Upper lobe of right lung (tissue), 1 donor: ENCODE data around the gene ARSD. TPM values are rescaled to one million over a fixed set of nuclear protein-coding genes. Genes with fewer than 3 reads are reported as not detected.
"Not testable (repeated sequence)": the region's sequence is repeated elsewhere in the genome, so short reads cannot be mapped to it uniquely, and the experiment has no call there.

Source experiments
- ATAC-seq: fragments of 200-7000 bp; cut with Tn5 transposase; one replicate; pipeline ENCODE4 v1.9.1; 2020; ENCODE audit warnings: mild to moderate bottlenecking, moderate library complexity
- DNase-seq: peaks from one replicate; pipeline ENCODE4 v3.0.0-alpha.2; 2020
- H3K27ac ChIP-seq: fragments of 200-600 bp; one replicate; pipeline ENCODE4 v1.8.0; 2022
- H3K27me3 ChIP-seq: fragments of 200-600 bp; one replicate; pipeline ENCODE4 v1.8.0; 2022; ENCODE audit warnings: mild to moderate bottlenecking
- H3K36me3 ChIP-seq: fragments of 200-600 bp; one replicate; pipeline ENCODE4 v1.8.0; 2022
- H3K4me1 ChIP-seq: fragments of 200-600 bp; one replicate; pipeline ENCODE4 v1.8.0; 2022
- H3K4me3 ChIP-seq: fragments of 200-600 bp; one replicate; pipeline ENCODE4 v1.8.0; 2022; ENCODE audit warnings: mild to moderate bottlenecking
- H3K9me3 ChIP-seq: fragments of 200-600 bp; one replicate; pipeline ENCODE4 v1.8.0; 2022
- intact Hi-C: fragments of 100-400 bp; cut with DNase I; formaldehyde crosslinking; loops from one replicate; pipeline ENCODE4 v1.11.0; 2022
- total RNA-seq: library from RNA; stranded (reverse); fragmentation: NEBNext Ultra II Directional; extraction: Animal tissue kit (Norgen Biotek cat#: 25700); gene quantifications from one replicate; pipeline ENCODE4 v1.2.1, GENCODE V29; 2021
- TF ChIP-seq, protein P1 (sequence below): fragments of 200-600 bp; IDR thresholded peaks from one replicate; pipeline ENCODE4 v1.8.0; 2022; ENCODE audit warnings: antibody characterized with exemption
- donor health status: DM: no; HTN: yes; CAD: no; lungs with severe emphysema.

ARSD gene
- total RNA-seq, 1 donor from 2014 or later, result 35.1 TPM

DNA sequence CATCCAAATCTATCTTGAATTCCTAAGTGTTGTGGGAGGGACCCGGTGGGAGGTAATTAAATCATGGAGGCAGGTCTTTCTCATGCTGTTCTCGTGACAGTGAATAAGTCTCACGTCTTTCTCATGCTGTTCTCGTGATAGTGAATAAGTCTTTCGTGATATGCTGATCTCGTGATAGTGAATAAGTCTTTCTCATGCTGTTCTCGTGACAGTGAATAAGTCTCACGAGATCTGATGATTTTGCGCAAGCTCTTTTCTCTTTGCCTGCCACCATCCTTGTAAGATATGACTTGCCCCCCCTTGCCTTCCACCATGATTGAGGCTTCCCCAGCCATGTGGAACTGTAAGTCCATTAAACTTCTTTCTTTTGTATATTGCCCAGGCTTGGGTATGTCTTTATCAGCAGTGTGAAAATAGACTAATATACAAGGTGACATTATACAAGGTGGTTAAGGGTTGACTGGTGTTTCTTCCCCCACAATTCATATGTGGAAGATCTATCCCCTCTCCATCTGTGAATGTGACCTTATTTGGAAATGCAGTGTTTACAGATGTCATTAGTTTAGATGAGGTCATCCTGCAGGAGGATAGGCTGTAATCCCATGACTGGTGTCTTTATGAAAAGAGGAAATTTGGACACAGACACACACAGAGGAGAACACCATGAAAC, 27.6 kb downstream of the ARSD start:
- TF ChIP-seq, protein P1, sequence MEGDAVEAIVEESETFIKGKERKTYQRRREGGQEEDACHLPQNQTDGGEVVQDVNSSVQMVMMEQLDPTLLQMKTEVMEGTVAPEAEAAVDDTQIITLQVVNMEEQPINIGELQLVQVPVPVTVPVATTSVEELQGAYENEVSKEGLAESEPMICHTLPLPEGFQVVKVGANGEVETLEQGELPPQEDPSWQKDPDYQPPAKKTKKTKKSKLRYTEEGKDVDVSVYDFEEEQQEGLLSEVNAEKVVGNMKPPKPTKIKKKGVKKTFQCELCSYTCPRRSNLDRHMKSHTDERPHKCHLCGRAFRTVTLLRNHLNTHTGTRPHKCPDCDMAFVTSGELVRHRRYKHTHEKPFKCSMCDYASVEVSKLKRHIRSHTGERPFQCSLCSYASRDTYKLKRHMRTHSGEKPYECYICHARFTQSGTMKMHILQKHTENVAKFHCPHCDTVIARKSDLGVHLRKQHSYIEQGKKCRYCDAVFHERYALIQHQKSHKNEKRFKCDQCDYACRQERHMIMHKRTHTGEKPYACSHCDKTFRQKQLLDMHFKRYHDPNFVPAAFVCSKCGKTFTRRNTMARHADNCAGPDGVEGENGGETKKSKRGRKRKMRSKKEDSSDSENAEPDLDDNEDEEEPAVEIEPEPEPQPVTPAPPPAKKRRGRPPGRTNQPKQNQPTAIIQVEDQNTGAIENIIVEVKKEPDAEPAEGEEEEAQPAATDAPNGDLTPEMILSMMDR, result no peak
- Histone ChIP-seq H3K4me3 (no peak overlapping the region), H3K27me3 (no peaks in the 10 kb centered on the region), H3K4me1 (no peaks in the 10 kb centered on the region), H3K27ac (no peak overlapping the region), H3K9me3 (no peaks in the 10 kb centered on the region), H3K36me3 (no peaks in the 10 kb centered on the region)
- ATAC-seq (no peak), DNase-seq (no peak)
- intact Hi-C loops, result no loop called here

DNA sequence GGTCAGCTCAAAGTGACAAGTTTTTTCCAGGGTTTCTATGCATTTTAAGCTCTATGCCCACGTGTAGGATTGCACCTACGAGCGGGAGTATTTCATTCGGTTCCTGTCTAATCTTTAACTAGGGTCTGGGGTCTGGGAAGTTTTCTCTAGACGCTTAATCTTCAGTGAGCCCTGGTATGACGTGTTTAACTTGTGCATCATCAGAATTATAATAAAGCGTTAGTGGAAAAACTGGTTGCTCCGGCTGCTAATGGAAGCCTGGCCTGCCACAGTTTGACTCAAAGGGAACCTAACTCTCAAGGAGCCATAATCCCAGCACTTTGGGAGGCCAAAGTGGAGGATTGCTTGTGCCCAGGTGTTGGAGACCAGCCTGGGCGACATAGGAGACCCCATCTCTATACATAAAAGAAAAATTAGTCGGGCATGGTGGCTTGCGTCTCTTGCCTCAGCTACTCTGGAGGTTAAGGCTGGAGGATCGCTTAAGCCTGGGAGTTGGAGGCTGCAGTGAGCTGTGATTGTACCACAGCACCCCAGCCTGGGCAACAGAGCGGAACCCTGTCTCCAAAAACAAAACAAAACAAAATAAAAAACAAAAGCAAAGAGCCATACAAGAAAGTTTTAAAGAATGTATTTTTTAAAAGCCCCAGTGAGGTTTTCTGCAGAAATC, 30.2 kb downstream of the ARSD start:
- no peak for ATAC-seq
- TF ChIP-seq, protein P1, result no peak
- Histone ChIP-seq H3K27ac (peak overlapping the region; percentile 51), H3K4me1 (no peaks in the 10 kb centered on the region), H3K9me3 (no peaks in the 10 kb centered on the region), H3K36me3 (no peaks in the 10 kb centered on the region), H3K4me3 (no peak overlapping the region), H3K27me3 (no peaks in the 10 kb centered on the region)
- no peak for DNase-seq
- intact Hi-C loops, result no loop called here

DNA sequence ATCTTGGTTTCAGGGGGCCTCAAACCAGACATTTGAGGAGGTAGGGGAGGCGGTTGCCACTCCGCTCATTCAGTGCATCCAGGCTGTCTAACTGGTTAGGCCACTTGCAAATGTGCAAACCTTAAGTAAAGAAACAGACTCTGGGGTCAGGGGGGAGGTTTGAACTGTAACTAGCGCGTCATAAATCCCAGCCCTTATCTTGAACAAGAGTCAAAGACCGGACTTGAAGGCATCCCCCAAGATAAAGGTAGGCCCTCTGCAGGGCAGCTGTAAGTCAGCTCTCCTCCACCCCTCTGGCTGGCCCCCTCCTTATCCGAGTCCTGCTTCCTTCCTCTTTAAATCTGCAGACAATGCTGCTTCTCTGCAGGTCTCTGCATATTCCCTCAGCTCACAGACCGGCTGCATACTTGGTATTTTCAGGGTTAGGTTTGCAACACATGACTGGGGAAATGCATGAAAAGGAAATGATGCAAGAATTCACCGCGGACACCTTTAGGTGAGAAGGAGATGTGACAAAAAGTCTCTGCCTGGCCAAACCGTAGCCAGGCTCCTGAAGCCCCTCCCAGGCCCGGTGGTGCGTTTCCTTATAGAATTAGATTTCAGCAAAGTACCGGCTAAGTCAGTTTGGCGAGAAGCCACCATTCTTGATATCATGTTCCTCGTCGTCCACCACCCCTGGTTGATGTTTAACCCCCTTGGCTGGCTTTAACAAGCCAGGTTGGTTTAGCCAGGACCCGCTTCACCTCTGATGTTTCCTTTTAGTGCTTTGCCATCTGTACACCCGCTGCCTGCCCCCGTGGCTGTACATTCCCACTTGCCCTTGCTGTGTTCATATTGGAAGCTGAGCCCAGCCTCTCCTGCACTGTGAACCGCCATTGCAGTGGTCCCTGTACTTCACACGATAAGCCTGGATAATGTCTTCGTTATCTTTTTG, 31.2 kb downstream of the ARSD start:
- DNase-seq (peak; percentile 62), ATAC-seq (peak; percentile 83)
- H3K27ac ChIP-seq, result peak overlapping the region; percentile 51
- intact Hi-C loops, H3K4me1 ChIP-seq, H3K36me3 ChIP-seq, H3K9me3 ChIP-seq, H3K27me3 ChIP-seq, H3K4me3 ChIP-seq: not testable (repeated sequence)

DNA sequence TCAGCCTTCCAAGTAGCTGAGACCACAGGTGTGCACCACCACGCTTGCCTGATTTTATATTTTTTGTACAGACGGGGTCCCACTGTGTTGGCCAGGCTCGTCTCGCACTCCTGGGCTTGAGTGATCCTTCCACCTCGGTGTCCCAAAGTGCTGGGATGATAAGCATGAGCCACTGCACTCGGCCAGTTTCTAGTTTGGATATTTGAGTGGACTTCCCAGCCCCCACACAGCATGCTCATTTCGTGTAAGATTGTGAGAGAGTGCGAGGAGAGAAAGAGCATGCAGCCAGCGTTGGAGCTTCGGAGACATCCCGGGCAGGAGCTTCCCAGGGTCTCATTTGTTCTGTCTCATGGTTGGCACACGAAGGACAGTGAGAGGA, 31.8 kb downstream of the ARSD start:
- no peak overlapping the region for H3K4me3 ChIP-seq
- peak; percentile 27 for ATAC-seq
- peak overlapping the region; percentile 3 for H3K27ac ChIP-seq

DNA sequence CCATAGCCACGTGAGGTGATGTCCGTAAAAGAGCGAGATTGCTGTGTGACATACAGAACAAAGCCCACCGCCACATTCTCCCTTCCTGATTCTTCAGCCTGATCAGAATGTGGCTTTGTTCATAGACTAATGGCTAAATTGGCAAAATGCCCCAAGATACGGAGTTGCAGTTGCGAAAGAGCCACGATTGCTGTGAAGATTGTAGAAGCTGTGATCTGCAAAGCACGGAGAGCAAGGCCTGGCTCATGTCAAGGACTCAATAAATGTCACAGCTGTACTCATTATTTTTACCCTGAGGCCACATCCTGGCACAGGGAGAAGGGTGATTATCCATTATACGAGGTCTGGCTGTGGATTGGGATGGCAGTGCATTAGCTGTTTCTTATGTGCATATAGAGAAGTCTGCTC, 34.2 kb downstream of the ARSD start:
- no peaks in the 10 kb centered on the region for H3K36me3 ChIP-seq
- ATAC-seq, result no peak
- H3K4me3 ChIP-seq, result no peak overlapping the region
- no peaks in the 10 kb centered on the region for H3K9me3 ChIP-seq
- no peaks in the 10 kb centered on the region for H3K27me3 ChIP-seq
- intact Hi-C loops, result no loop called here
- no peak for DNase-seq
- TF ChIP-seq, protein P1, result no peak
- H3K27ac ChIP-seq, result no peak overlapping the region
- no peaks in the 10 kb centered on the region for H3K4me1 ChIP-seq

More for the DNA sequence above, 31.8 kb downstream of the ARSD start:
- H3K36me3 ChIP-seq, result no peaks in the 10 kb centered on the region
- no peaks in the 10 kb centered on the region for H3K9me3 ChIP-seq
- no peaks in the 10 kb centered on the region for H3K27me3 ChIP-seq
- H3K4me1 ChIP-seq, result no peaks in the 10 kb centered on the region
- no peak for DNase-seq
- intact Hi-C loops, result no loop called here
- TF ChIP-seq, protein P1, result no peak

DNA sequence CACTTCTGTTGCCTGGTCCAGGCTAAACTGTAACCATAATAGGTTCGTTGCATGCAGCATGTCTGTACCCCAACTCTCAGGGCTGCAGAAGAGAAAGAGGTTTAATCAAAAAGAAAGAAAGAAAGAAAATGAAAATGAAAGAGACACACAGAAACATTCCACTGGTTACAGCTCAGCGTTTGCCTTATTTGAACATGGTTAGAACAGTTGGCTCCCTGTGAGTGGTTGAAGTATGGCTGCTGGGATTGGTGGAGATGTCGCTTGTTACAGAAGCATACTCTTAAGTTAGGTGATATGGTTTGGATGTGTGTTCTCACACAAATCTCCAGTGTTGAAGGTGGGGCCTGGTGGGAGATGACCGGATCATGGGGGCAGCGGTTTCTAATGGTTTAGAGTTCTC, 36.3 kb downstream of the ARSD start:
- DNase-seq, result no peak
- intact Hi-C loops, result no loop called here
- H3K4me3 ChIP-seq, result no peak overlapping the region
- H3K27me3 ChIP-seq, result no peaks in the 10 kb centered on the region
- no peak overlapping the region for H3K27ac ChIP-seq
- no peak for ATAC-seq
- TF ChIP-seq, protein P1, result no peak
- H3K9me3 ChIP-seq, result no peaks in the 10 kb centered on the region
- H3K36me3 ChIP-seq, result no peaks in the 10 kb centered on the region
- H3K4me1 ChIP-seq, result no peaks in the 10 kb centered on the region

DNA sequence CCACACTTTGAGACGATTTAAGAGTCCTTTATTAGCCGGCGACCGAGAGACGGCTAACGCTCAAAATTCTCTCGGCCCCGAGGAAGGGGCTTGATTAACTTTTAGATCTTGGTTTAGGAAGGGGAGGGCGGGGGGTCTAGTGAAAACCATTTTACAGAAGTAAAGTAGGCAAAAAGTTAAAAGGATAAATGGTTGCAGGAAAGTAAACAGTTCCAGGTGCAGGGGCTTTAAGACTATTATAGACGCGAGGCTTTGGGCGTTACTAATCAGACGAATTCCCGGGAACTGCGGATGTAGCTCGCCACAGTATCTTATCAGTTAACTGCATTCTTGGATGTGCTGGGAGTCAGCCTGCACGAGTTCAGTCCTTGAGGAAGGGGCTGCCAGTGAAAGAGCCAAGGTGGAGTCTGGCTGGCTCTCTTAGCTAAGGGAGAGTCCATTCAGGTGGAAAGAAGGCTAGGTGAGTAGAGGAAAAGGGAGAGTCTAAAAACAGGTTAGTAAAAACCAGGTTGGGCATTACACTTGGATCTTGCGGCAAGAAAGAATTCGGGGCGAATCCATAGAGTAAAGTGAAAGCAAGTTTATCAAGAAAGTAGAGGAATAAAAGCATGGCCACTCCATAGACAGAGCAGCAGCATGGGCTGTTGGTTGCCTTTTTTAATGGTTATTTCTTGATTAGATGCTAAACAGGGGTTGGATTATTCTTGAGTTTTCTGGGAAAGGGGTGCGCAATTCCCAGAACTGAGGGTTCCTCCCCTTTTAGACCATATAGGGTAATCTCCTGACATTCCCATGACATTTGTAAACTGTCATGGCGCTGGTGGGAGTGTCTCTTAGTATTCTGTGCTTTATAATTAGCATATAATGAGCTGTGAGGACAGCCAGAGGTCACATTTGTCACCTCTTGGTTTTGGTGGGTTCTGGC, 38.3 kb downstream of the ARSD start:
- ATAC-seq, result not testable (repeated sequence)

More for the DNA sequence above, 38.3 kb downstream of the ARSD start:
- H3K4me3 ChIP-seq, H3K27me3 ChIP-seq, H3K36me3 ChIP-seq, H3K27ac ChIP-seq, DNase-seq, H3K9me3 ChIP-seq, H3K4me1 ChIP-seq, intact Hi-C loops: not testable (repeated sequence)
